SK-N-SH (cell line): ENCODE data around the gene HERC4. TPM values are rescaled to one million over a fixed set of nuclear protein-coding genes. Genes with fewer than 3 reads are reported as not detected.

Experiments
- CTCF ChIA-PET: fragments of 300-600, 350-600 bp; formaldehyde crosslinking; extraction: SDS; loops from one replicate; lab custom pipeline; 2021; lab: Yijun Ruan, JAX
- POLR2A ChIA-PET: fragments of 350-600 bp; sonication (Branson Sonifier 250); formaldehyde crosslinking; extraction: SDS; loops from one replicate; lab custom pipeline; 2020; ENCODE audit warnings: antibody characterized with exemption, inconsistent platforms; lab: Yijun Ruan, JAX
- DNase-seq: peaks from one replicate; pipeline ENCODE4 v3.0.0; 2012
- H2AFZ ChIP-seq: fragments of 200-600 bp; sonication (generic); 2 replicates; pipeline ENCODE4 v1.8.1; 2016; ENCODE audit warnings: antibody characterized with exemption, mild to moderate bottlenecking, low read depth
- H3F3A ChIP-seq: fragments of 200-600 bp; sonication (generic); replicated peaks from 2 replicates; pipeline ENCODE3; 2016; ENCODE audit warnings: antibody characterized with exemption, mild to moderate bottlenecking; ENCODE audit not compliant: insufficient read depth
- H3K27ac ChIP-seq, 2 experiments: fragments of 200-500 bp in 1 of 2; fragments of 200-600 bp in 1 of 2; sonication (Bioruptor generic) in 1 of 2; sonication (generic), shearing (Covaris generic) in 1 of 2; 2 replicates each; pipeline versions ENCODE4 v1.5.1 to v1.6.1; 2014 to 2016; ENCODE audit warnings: low read depth in 2 of 2, inconsistent platforms in 1 of 2, low read length in 1 of 2, mild to moderate bottlenecking in 1 of 2, mixed read lengths in 1 of 2
- H3K27me3 ChIP-seq: fragments of 200-600 bp; sonication (generic), shearing (Covaris generic); 2 replicates; pipeline ENCODE4 v1.6.1; 2016; ENCODE audit warnings: mixed run types; ENCODE audit not compliant: insufficient read depth
- H3K36me3 ChIP-seq, 2 experiments: fragments of 200-500 bp in 1 of 2; fragments of 200-600 bp in 1 of 2; sonication (Bioruptor generic) in 1 of 2; sonication (generic) in 1 of 2; replicated peaks in 1 of 2; 2 replicates each; pipeline versions ENCODE3 to v1.5.1; 2014 to 2016; ENCODE audit warnings: low read length in 1 of 2, mild to moderate bottlenecking in 1 of 2; ENCODE audit not compliant: insufficient read depth in 2 of 2, control insufficient read depth in 1 of 2
- H3K4me1 ChIP-seq, 2 experiments: fragments of 200-500 bp in 1 of 2; fragments of 200-600 bp in 1 of 2; sonication (Bioruptor generic) in 1 of 2; sonication (generic), shearing (Covaris generic) in 1 of 2; 2 replicates each; pipeline versions ENCODE4 v1.5.1 to v1.6.1; 2014 to 2016; ENCODE audit warnings: low read depth in 1 of 2, low read length in 1 of 2, mixed run types in 1 of 2; ENCODE audit not compliant: insufficient read depth in 2 of 2, control insufficient read depth in 1 of 2
- H3K4me2 ChIP-seq: fragments of 200-600 bp; sonication (generic), shearing (Covaris generic); 2 replicates; pipeline ENCODE4 v1.6.1; 2017; ENCODE audit warnings: mixed run types
- H3K4me3 ChIP-seq, 2 experiments: fragments of 200-500 bp in 1 of 2; fragments of 200-600 bp in 1 of 2; sonication (Bioruptor generic) in 1 of 2; sonication (generic), shearing (Covaris generic) in 1 of 2; 2 replicates each; pipeline versions ENCODE4 v1.5.1 to v1.8.1; 2014 to 2016; ENCODE audit warnings: low read depth in 2 of 2, inconsistent platforms in 1 of 2, low read length in 1 of 2, mild to moderate bottlenecking in 1 of 2, mixed read lengths in 1 of 2, moderate library complexity in 1 of 2
- H3K79me2 ChIP-seq: fragments of 200-600 bp; sonication (generic); 2 replicates; pipeline ENCODE4 v1.8.1; 2017; ENCODE audit warnings: mild to moderate bottlenecking; ENCODE audit not compliant: insufficient read depth
- H3K9ac ChIP-seq: fragments of 200-600 bp; sonication (generic); 2 replicates; pipeline ENCODE4 v1.6.1; 2017; ENCODE audit warnings: mixed run types
- H3K9me2 ChIP-seq: fragments of 200-600 bp; sonication (generic); 2 replicates; pipeline ENCODE4 v1.6.1; 2017; ENCODE audit warnings: mixed run types
- H3K9me3 ChIP-seq: fragments of 200-600 bp; sonication (generic); 2 replicates; pipeline ENCODE4 v1.6.1; 2017; ENCODE audit warnings: mixed run types, mild to moderate bottlenecking, moderate library complexity
- H4K20me1 ChIP-seq: fragments of 200-600 bp; sonication (generic); 2 replicates; pipeline ENCODE4 v1.6.1; 2017; ENCODE audit warnings: mild to moderate bottlenecking, mixed run types; ENCODE audit not compliant: insufficient read depth
- CHD2 ChIP-seq: fragments of 150-350 bp; IDR thresholded peaks from 2 replicates; pipeline ENCODE4 v1.6.1; 2018; ENCODE audit warnings: low read length; ENCODE audit not compliant: partially characterized antibody
- ELF1 ChIP-seq: IDR thresholded peaks from 2 replicates; pipeline ENCODE4 v1.4.0; 2012
- FOSL2 ChIP-seq: IDR thresholded peaks from 2 replicates; pipeline ENCODE4 v1.4.0; 2012; ENCODE audit warnings: low read depth, mild to moderate bottlenecking, moderate library complexity, borderline replicate concordance
- FOXM1 ChIP-seq: IDR thresholded peaks from 2 replicates; pipeline ENCODE4 v1.4.0; 2012; ENCODE audit warnings: low read depth, mild to moderate bottlenecking
- GABPA ChIP-seq: IDR thresholded peaks from 2 replicates; pipeline ENCODE4 v1.4.0; 2012; ENCODE audit warnings: low read depth, mild to moderate bottlenecking
- IRF3 ChIP-seq: fragments of 150-350 bp; IDR thresholded peaks from 2 replicates; pipeline ENCODE4 v1.6.1; 2016; ENCODE audit warnings: mild to moderate bottlenecking, low read depth, low read length
- JUND ChIP-seq: IDR thresholded peaks from 2 replicates; pipeline ENCODE4 v1.4.0; 2012
- NRF1 ChIP-seq: IDR thresholded peaks from 2 replicates; pipeline ENCODE4 v1.6.1; 2012; ENCODE audit warnings: low read depth, mild to moderate bottlenecking, low read length
- PBX3 ChIP-seq: IDR thresholded peaks from 2 replicates; pipeline ENCODE4; 2012
- POLR2AphosphoS5 ChIP-seq: IDR thresholded peaks from 2 replicates; pipeline ENCODE4 v1.6.1; 2012; ENCODE audit warnings: low read depth, low read length
- RAD21 ChIP-seq: IDR thresholded peaks from 2 replicates; pipeline ENCODE4 v1.6.1; 2012; ENCODE audit warnings: mild to moderate bottlenecking, low read length
- RCOR1 ChIP-seq: fragments of 150-350 bp; IDR thresholded peaks from 2 replicates; pipeline ENCODE4 v1.6.1; 2017; ENCODE audit warnings: antibody characterized with exemption, low read length
- RFX5 ChIP-seq: IDR thresholded peaks from 2 replicates; pipeline ENCODE4 v1.6.1; 2012; ENCODE audit warnings: mild to moderate bottlenecking, improper control_type of control experiment, low read length
- RXRA ChIP-seq: IDR thresholded peaks from 2 replicates; pipeline ENCODE4 v1.4.0; 2012; ENCODE audit warnings: low read depth, mild to moderate bottlenecking, borderline replicate concordance
- SMC3 ChIP-seq: IDR thresholded peaks from 2 replicates; pipeline ENCODE4 v1.6.1; 2012; ENCODE audit warnings: low read depth, low read length, improper control_type of control experiment
- TAF1 ChIP-seq: IDR thresholded peaks from 2 replicates; pipeline ENCODE4 v1.6.1; 2012; ENCODE audit warnings: low read depth, mild to moderate bottlenecking, low read length, moderate library complexity, borderline replicate concordance
- TCF12 ChIP-seq: IDR thresholded peaks from 2 replicates; pipeline ENCODE4 v1.4.0; 2012
- YY1 ChIP-seq: IDR thresholded peaks from 2 replicates; pipeline ENCODE4 v1.4.0; 2012; ENCODE audit warnings: low read depth, mild to moderate bottlenecking
- WGBS: methylation state at CpG from one replicate; pipeline ENCODE4 v1.1.6; 2017; ENCODE audit warnings: low lambda C conversion rate; 5-methylcytosine and 5-hydroxymethylcytosine counted together
- polyA plus RNA-seq, 3 experiments: library from polyadenylated mRNA; depleted of rRNA; stranded (reverse); fragments of >200 nt; gene quantifications; 2 replicates each; pipeline ENCODE4 v1.2.3, GENCODE V29; 2012
- TF ChIP-seq, protein P1 (sequence below): fragments of 150-350 bp; IDR thresholded peaks from 2 replicates; pipeline ENCODE4 v1.6.1; 2017; ENCODE audit warnings: antibody characterized with exemption, low read length, low read depth, borderline replicate concordance

HERC4 gene
- polyA plus RNA-seq, 1 of the 3 experiments (the other 2 are of a cell fraction): 16.2 TPM

GRCh38 chr10:67917169-67917568 lies 157.9 kb downstream of the HERC4 start:
- CTCF ChIA-PET: interaction anchor here (0.7 to 1.5 kb wide), 3 partner anchors 21 to 239 kb away, joined by 3 to 4 read pairs (median 3); no protein-coding TSS in a partner anchor
- Histone ChIP-seq H3K9me2 (no peaks in the 10 kb centered on the region; the same call in 1 of the 2 replicates), H3K36me3 (peaks cover 63 to 74% of the 10 kb centered on the region in 2 experiments), H3K4me3 (no peak overlapping the region), H4K20me1 (no peaks in the 10 kb centered on the region), H3F3A (peaks cover 26% of the 10 kb centered on the region), H3K9me3 (no peaks in the 10 kb centered on the region)
- POLR2A ChIA-PET: no interaction called here
- TF ChIP-seq FOXM1: no peak
- TF ChIP-seq, protein P1, sequence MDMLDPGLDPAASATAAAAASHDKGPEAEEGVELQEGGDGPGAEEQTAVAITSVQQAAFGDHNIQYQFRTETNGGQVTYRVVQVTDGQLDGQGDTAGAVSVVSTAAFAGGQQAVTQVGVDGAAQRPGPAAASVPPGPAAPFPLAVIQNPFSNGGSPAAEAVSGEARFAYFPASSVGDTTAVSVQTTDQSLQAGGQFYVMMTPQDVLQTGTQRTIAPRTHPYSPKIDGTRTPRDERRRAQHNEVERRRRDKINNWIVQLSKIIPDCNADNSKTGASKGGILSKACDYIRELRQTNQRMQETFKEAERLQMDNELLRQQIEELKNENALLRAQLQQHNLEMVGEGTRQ: no peak
- TF ChIP-seq SMC3: no peak
- no peak for TF ChIP-seq CHD2
- TF ChIP-seq FOSL2: no peak
- TF ChIP-seq RFX5: no peak
- no peak for TF ChIP-seq TCF12
- TF ChIP-seq IRF3: no peak
- TF ChIP-seq NRF1: no peak
- no peak for TF ChIP-seq YY1
- TF ChIP-seq, all 33 proteins: peak for 0
- WGBS: 86% methylated on average over 2 of the region's 2 CpGs
- no peak for DNase-seq
- Histone ChIP-seq H3K79me2 (peaks cover 10% of the 10 kb centered on the region; the same call in 1 of the 2 replicates), H3K9ac (no peak overlapping the region), H3K27ac (no peak overlapping the region; a peak in 1 of 4 replicates), H2AFZ (no peak overlapping the region), H3K4me2 (no peak overlapping the region), H3K4me1 (no peaks in the 10 kb centered on the region), H3K27me3 (no peaks in the 10 kb centered on the region)

DNA sequence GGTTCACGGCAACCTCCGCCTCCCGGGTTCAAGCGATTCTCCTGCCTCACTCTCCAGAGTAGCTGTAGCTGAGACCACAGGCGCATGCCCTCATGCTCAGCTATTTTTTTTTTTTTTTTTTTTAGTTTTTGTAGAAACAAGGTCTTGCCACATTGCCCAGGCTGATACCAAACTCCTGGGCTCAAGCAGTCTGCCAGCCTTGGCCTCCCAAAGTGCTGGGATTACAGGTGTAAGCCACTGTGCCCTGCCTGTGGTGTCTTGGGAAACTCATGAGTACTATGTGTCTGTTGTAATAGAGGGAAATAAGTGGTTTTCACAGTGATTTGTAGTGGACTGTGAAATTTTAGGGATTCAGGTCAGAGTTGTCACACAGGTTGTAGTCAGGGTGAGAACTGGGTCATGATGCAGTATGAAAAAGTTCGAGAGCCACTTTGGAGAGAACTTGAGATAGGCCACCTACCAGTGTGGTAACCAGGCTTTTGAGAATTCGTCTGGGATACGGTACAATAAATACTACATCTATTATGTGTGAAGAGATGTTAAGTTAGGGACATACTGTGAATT lies 160.2 kb downstream of the HERC4 start:
- Histone ChIP-seq H3K4me3 (no peak overlapping the region), H3K9ac (no peak overlapping the region), H3F3A (peaks cover 26% of the 10 kb centered on the region), H2AFZ (no peak overlapping the region), H3K36me3 (peaks cover 65 to 80% of the 10 kb centered on the region in 2 experiments), H3K4me1 (no peaks in the 10 kb centered on the region), H3K27ac (no peak overlapping the region), H3K9me3 (no peaks in the 10 kb centered on the region), H3K79me2 (peaks cover 10% of the 10 kb centered on the region; the same call in 1 of the 2 replicates), H3K4me2 (no peak overlapping the region), H3K9me2 (no peaks in the 10 kb centered on the region; the same call in 1 of the 2 replicates), H4K20me1 (no peaks in the 10 kb centered on the region), H3K27me3 (no peaks in the 10 kb centered on the region)
- ChIA-PET CTCF (interaction anchor here (0.6 kb wide), 1 partner anchor 387 kb away, joined by 3 read pairs; no protein-coding TSS in a partner anchor), POLR2A (interaction anchor here (0.7 kb wide), 1 partner anchor 139 kb away, joined by 3 read pairs; no protein-coding TSS in a partner anchor)
- TF ChIP-seq CHD2 (no peak), ELF1 (no peak), POLR2AphosphoS5 (no peak), PBX3 (no peak), RCOR1 (no peak), GABPA (no peak), TCF12 (no peak), JUND (no peak), FOXM1 (no peak), RAD21 (no peak), TAF1 (no peak), RXRA (no peak)
- no peak for DNase-seq
- 97% methylated on average over 8 of the region's 8 CpGs for WGBS
